ENCODE results near the gene SLC34A3. TPM values are rescaled to one million over a fixed set of nuclear protein-coding genes. Genes with fewer than 3 reads are reported as not detected.

The SLC34A3 gene
- total and polyA plus RNA-seq, 4 donors, result 0.03 to 0.65 (median 0.12) TPM; not detected in 1

GRCh38 chr9:137223078-137223970 is 7.4 kb upstream of the SLC34A3 start:
- H3K9ac ChIP-seq (ENCODE audit: insufficient read depth in 1 of 2, low read length in 2 of 2), result peak overlapping the region in 1 of 2 donors; percentile 80
- peak overlapping the region; percentile 93 to 96 for H3K27ac ChIP-seq (ENCODE audit: low read depth in 1 of 2, low read length in 1 of 2)
- peak; percentile 94 for ATAC-seq (ENCODE audit: insufficient read depth, low FRiP score)
- peak overlapping the region; percentile 73 for H3K4me3 ChIP-seq
- no peaks in the 10 kb centered on the region for H3K36me3 ChIP-seq (ENCODE audit: control insufficient read depth in 4 of 4, insufficient read depth in 4 of 4, low read length in 4 of 4)
- H3K4me1 ChIP-seq (ENCODE audit: control insufficient read depth in 5 of 5, insufficient read depth in 5 of 5, low read length in 5 of 5), result peaks cover 0 to 14% (median 7%) of the 10 kb centered on the region in 5 donors
- peaks cover 0 to 1% (median 0%) of the 10 kb centered on the region in 4 donors for H3K9me3 ChIP-seq (ENCODE audit: control insufficient read depth in 4 of 4, insufficient read depth in 3 of 4, low read length in 3 of 4)
- TF ChIP-seq CTCF (IDR thresholded peaks at IDR 0.05; ENCODE audit: control extremely low read depth, extremely low read depth), result no peak
- peak; percentile 97 to 98 (median 97) for DNase-seq
- 0 to 1% methylated on average over 60 to 63 of the region's 63 CpGs for WGBS, 2 donors
- no peaks in the 10 kb centered on the region for H3K27me3 ChIP-seq (ENCODE audit: control insufficient read depth in 3 of 3, insufficient read depth in 3 of 3, low read length in 2 of 3)

GRCh38 chr9:137224830-137225694 is 5.6 kb upstream of the SLC34A3 start, which contains the start of gene CYSRT1:
TSS of gene CYSRT1 (plus strand) at chr9:137225174. CDS start at chr9:137225622, 448 bp downstream.
- Histone ChIP-seq H3K4me3 (peak within 1 kb of the TSS; percentile 73), H3K4me1 (ENCODE audit: control insufficient read depth in 5 of 5, insufficient read depth in 5 of 5, low read length in 5 of 5) (peaks cover 0 to 11% (median 9%) of the 10 kb centered on the region in 5 donors), H3K9me3 (ENCODE audit: control insufficient read depth in 4 of 4, insufficient read depth in 3 of 4, low read length in 3 of 4) (peaks cover 0 to 3% (median 0%) of the 10 kb centered on the region in 4 donors), H3K27ac (ENCODE audit: low read depth in 1 of 2, low read length in 1 of 2) (peak within 1 kb of the TSS; percentile 93 to 96), H3K9ac (ENCODE audit: insufficient read depth in 1 of 2, low read length in 2 of 2) (peak within 1 kb of the TSS; percentile 49 to 80), H3K27me3 (ENCODE audit: control insufficient read depth in 3 of 3, insufficient read depth in 3 of 3, low read length in 2 of 3) (no peaks in the 10 kb centered on the region), H3K36me3 (ENCODE audit: control insufficient read depth in 4 of 4, insufficient read depth in 4 of 4, low read length in 4 of 4) (no peaks in the 10 kb centered on the region)
- DNase-seq (no peak), ATAC-seq (ENCODE audit: insufficient read depth, low FRiP score) (no peak)
- TF ChIP-seq CTCF (IDR thresholded peaks at IDR 0.05; ENCODE audit: control extremely low read depth, extremely low read depth), result no peak
- 53 to 54% methylated on average over 18 to 23 of the region's 23 CpGs for WGBS, 2 donors

GRCh38 chr9:137225699-137226331 is 4.9 kb upstream of the SLC34A3 start:
- H3K9me3 ChIP-seq (ENCODE audit: control insufficient read depth in 4 of 4, insufficient read depth in 3 of 4, low read length in 3 of 4), result peaks cover 0 to 3% (median 0%) of the 10 kb centered on the region in 4 donors
- H3K36me3 ChIP-seq (ENCODE audit: control insufficient read depth in 4 of 4, insufficient read depth in 4 of 4, low read length in 4 of 4), result no peaks in the 10 kb centered on the region
- H3K4me3 ChIP-seq, result no peak overlapping the region
- H3K9ac ChIP-seq (ENCODE audit: insufficient read depth in 1 of 2, low read length in 2 of 2), result no peak overlapping the region
- H3K27me3 ChIP-seq (ENCODE audit: control insufficient read depth in 3 of 3, insufficient read depth in 3 of 3, low read length in 2 of 3), result peaks cover 0 to 5% (median 0%) of the 10 kb centered on the region in 3 donors
- peak overlapping the region in 1 of 2 donors; percentile 89 for H3K27ac ChIP-seq (ENCODE audit: low read depth in 1 of 2, low read length in 1 of 2)
- TF ChIP-seq CTCF (IDR thresholded peaks at IDR 0.05; ENCODE audit: control extremely low read depth, extremely low read depth), result no peak
- WGBS, 2 donors, result 83 to 84% methylated on average over 21 of the region's 21 CpGs
- ATAC-seq (ENCODE audit: insufficient read depth, low FRiP score) (no peak), DNase-seq (no peak)
- peaks cover 0 to 11% (median 9%) of the 10 kb centered on the region in 5 donors for H3K4me1 ChIP-seq (ENCODE audit: control insufficient read depth in 5 of 5, insufficient read depth in 5 of 5, low read length in 5 of 5)

All from lung (tissue), 12 donors.